GM19193 (cell line): ENCODE data around the gene VWA3B.

Experiments used
- POLR2A ChIP-seq: IDR thresholded peaks from 4 replicates; pipeline ENCODE4 v1.6.1; 2011; ENCODE audit not compliant: insufficient read depth, insufficient read length; ENCODE audit errors: extremely low read depth

VWA3B gene

GRCh38 chr2:98308532-98308931, 221.6 kb downstream of the VWA3B start:
- no peak for TF ChIP-seq POLR2A

GRCh38 chr2:98309580-98309979, 222.6 kb downstream of the VWA3B start:
- no peak for TF ChIP-seq POLR2A

GRCh38 chr2:98310010-98310409, 223.0 kb downstream of the VWA3B start:
- no peak for TF ChIP-seq POLR2A

GRCh38 chr2:98311090-98311489, 224.1 kb downstream of the VWA3B start:
- no peak for TF ChIP-seq POLR2A

GRCh38 chr2:98311771-98312545, 225.0 kb downstream of the VWA3B start:
- no peak for TF ChIP-seq POLR2A

- no peak for TF ChIP-seq POLR2A
These were observed 226.7 kb downstream of the VWA3B start for GRCh38 chr2:98313492-98314250.

- no peak for TF ChIP-seq POLR2A
These were observed 227.3 kb downstream of the VWA3B start for GRCh38 chr2:98314251-98314650.

- TF ChIP-seq POLR2A: no peak
These were observed 229.0 kb downstream of the VWA3B start for GRCh38 chr2:98315957-98316356.

GRCh38 chr2:98317214-98317613, 230.2 kb downstream of the VWA3B start:
- no peak for TF ChIP-seq POLR2A

GRCh38 chr2:98324181-98324580, 237.2 kb downstream of the VWA3B start:
- no peak for TF ChIP-seq POLR2A

GRCh38 chr2:98327776-98328175, 240.8 kb downstream of the VWA3B start:
- TF ChIP-seq POLR2A: no peak

- TF ChIP-seq POLR2A: no peak
These were observed 242.6 kb downstream of the VWA3B start for GRCh38 chr2:98329549-98329948.

- TF ChIP-seq POLR2A: no peak
These were observed 246.0 kb downstream of the VWA3B start for GRCh38 chr2:98332989-98333388.

- no peak for TF ChIP-seq POLR2A
These were observed 247.0 kb downstream of the VWA3B start for GRCh38 chr2:98333922-98334321.

- no peak for TF ChIP-seq POLR2A
These were observed 247.6 kb downstream of the VWA3B start for GRCh38 chr2:98334439-98335078.
